ENCODE data around the gene CAPN11.

The CAPN11 gene

DNA sequence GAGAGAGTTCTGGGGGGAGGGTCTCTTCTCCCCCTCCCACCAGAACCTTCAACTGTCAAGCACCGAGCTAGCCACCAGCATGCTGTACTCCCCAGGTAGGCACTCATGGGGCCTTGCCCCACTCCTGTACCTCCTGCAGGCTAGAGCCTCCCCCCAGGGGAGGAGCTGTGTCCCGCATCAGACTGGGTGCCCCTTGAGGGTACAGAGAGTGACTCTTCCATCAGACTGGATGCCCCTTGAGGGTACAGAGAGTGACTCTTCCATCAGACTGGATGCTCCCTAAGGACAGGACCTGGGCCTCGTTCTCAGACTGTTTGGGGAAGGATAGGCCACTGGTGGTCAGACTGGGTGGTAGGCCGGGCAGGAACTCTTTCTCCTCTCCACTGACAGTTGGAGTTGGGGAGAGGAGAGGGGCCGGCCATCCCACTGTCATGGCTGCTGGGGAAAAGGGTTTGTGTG, at the start of gene CAPN11:
Gene CAPN11, plus strand, starts transcription at position 51 of the 459 bp plus-strand sequence. Its CDS starts 29 bp downstream, at position 80.
- no peak for DNase-seq

DNA sequence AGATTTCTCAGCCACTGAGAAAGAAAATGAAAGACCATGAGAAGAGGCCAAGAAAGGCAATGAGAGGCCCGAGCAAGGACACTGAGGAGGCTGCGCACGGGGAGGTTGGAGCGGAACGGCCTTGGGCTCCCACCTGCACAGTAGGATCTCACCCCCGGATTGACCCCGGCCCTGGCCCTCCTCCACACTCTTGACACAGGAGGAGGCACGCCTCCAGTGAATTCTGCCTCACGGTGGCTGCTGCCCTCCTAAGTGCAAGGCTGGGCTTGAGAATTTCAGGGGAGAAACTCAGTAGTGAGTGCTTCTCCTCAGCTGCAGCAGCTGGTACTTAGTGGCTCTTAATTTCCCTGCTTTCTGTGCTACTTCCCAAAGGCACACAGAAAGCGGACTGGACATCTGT, 49.4 kb upstream of the CAPN11 start:
- no peak for DNase-seq

DNA sequence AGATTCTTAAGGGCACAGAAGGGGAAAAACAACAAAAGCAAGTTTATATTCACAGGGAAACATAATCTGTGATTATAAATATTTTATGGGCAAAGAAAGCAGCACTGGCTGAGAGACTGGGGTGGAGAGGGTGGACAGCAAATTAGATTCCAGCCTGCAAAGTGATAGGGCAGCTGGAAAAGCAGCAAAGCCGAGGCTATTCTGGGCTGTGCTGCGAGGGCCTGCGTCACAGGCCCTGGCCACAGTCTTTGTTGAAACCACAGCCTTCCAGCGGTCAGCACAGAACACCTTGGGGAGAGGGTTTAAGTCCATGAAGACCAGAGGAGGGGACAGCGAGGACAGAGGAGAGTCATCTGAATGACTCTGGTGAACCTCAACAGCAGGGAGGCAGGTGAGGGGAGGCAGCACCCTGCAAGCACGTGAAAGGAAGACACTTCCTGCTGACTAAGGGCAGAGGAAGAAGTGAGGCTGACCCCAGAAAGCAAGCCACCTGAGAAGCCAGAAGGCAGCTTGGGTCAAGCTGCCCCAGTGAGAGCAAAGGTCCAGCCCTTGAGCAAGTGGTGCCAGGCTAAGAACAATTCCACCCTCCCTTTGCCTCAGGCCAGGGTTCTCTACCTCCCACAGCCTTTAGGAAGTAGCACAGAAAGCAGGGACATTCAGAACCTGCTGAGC, 48.5 kb upstream of the CAPN11 start:
- DNase-seq = no peak

DNA sequence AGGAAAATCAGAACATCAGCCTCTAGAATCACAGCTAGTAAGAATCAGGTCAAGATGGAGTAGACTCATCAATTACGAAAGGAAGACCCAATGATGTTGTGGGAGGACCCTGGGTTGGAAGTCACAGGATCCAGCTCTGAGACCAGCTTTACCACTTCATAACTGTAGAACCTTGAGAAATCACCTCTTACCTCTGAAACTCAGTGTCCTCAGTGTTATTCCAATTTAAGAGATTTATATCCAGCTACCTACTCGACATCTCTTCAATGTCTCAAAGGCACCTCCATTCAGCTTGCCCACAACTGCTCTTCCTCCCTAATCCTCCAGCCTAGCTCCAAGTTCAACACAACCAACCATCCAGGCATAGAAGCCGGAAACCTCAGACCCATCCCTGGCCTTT, 47.7 kb upstream of the CAPN11 start:
- no peak for DNase-seq

DNA sequence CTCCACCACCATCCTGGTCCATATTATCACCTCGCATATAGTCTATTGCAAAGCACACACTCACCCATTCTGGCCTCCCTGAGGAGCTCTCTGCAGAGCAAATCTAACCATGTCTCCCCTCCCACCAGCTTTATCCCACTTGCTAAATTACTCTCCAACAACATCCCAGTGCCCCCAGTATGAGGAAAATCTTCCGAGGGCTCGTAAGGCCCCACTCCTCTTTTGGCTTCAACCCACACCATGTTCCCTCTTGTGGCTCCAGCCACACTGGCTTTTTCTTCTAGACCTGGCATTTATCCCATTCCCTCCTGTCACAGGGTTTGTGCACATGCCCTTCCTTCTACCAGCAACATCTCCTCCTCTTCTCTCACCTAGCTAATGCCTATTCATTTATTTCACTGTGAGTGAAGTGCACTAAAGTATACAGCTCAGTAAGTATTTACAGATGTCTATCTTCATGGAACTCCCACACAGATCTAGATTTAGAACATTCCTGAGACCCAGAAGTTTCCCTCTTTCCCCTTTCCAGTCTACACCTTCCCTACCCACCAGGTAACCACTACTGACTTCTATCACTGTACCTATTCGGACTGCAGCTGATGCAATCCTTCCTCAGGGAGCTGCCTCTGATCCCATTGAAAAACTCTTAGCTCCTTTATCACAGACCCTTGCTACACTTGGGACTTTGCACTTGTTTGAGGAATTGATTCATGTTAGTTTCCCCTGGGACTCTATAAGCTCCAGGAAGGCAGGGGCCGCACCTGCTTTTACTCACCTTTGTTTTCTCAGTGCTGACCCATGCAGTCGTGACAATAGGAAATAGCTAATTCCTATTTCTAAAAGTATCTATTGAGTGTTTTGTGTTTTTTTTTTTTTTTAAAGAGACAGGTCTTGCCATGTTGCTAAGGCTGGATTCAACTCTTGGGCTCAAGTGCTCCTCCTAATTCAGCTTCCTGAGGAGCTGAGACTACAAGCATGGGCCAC, 46.9 kb upstream of the CAPN11 start:
- DNase-seq = no peak

DNA sequence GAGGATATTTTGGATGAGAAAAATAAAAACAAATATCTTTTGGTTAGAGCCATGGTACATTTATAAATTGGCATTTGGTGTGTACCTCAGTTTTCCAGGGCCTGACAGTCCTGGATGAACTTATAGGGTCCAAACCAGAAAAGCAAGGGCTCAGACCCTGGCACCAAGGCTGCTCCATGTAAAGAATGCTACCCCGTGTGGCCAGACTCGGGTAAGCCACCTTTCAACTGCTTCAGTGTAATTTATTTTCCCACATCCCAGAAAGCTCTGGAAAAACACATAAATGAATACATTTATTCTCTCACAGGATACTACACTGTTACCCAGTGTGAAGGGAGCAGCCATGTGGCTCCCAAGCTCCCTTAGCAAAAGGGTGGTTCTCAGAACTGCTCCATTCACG, 45.2 kb upstream of the CAPN11 start:
- DNase-seq = no peak

DNA sequence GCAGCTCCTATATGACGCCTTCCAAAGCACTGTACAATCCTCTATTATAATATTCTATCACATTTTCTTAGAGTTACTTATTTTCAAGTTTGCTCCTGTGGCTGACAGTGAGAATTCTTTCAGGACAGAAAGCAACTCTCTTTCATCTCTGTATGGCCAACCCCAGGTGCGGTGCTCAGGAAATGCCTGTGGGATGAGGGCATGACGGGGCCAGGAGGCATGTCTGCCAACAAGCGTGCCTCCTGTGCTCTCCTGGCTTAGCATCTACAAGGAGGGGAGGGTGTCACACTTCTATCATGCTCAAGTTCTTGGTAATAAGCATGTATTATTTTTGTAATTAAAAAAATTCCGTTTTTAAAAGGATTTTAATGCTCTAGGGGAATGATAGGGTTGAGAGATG, 42.8 kb upstream of the CAPN11 start:
- no peak for DNase-seq

DNA sequence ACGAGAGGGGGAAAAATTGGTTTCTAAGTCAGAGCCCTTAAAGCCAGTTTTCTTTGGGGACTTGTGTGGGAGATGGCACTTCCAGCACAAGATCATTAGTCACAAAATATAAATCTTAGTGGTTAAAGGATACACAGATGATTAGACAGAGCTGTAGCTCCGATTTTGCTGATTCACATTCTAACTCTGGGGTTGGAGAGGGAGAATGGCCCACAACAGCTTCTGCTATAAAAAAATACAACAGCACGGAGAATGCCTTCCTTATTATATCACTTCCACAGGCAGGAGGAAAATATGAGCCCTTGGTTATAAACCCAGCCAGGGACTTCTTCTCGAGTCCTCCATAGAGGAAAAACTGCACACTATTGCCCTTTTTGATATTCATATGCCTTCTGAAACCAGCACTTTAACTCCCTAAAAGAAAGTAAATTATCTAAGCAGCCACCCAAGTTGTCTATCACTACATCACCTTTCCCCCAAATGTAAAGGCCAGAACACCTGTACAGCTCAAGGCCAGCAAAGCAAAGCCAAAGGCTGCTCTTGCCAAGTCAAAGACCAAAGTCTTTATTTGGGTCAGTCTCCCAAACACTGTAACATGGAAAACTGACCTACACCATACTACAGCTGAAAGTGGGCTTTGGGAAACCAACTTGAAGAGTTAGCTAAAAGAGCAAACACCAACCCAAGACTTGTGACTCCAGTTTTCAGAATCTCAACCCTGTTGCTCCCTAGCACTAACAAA, 41.8 kb upstream of the CAPN11 start:
- DNase-seq = no peak

DNA sequence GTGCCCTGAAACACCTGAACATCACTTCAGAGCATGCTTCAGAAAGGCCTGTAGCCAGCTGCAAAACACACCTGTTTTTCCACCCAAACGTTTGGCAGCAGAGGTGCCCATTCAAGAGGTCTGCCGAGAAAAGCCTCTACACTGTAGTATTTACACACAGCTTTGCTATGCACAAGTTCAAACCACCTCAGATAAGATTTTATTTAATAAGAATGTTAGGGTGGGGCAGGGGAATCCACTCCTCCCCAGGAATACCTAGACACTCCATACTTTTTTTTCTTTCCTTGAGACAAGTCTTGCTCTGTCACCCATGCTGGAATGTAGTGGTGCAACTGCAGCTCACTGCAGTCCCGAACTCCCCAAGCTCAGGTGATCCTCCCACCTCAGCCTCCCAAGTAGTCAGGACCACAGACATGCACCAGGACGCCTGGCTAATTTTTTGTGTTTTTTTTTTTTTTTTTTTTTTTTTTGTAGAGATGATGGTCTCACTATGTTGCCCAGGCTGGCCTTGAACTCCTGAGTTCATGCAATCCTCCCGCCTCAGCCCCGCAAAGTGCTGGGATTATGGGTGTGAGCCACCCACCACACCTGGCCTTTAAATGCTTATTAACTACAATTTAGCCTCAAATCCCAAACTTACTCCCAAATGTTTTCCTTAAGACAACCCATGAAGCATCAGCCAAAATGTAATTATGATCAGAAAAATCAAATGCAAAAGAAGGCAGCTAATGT, 41.1 kb upstream of the CAPN11 start:
- no peak for DNase-seq

DNA sequence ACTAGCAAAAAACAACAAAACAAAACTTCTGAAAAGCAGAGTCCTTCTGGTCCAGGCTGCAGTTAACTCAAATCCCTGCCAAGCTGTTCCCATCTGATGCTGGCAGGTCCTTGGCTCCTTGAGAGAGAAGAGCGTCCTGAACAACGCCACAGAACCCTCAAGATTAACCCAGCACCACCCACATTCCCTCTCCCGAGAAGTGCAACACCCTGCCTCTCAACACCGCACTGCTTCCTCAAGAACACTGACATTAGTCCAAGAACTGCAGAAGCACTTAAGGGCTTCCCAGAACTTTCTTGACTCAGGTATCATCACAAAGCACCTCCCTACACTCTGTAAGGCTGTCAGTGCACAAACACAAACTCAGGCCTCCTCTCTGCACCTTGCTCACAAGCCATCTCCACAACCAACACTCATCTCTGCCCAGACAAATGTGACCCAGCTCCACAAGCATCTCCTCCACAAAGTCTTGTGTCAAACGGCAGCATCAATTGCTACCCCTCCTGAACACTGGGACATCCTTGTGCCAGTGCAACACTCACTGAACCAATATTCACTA, 38.8 kb upstream of the CAPN11 start:
- DNase-seq = no peak

DNA sequence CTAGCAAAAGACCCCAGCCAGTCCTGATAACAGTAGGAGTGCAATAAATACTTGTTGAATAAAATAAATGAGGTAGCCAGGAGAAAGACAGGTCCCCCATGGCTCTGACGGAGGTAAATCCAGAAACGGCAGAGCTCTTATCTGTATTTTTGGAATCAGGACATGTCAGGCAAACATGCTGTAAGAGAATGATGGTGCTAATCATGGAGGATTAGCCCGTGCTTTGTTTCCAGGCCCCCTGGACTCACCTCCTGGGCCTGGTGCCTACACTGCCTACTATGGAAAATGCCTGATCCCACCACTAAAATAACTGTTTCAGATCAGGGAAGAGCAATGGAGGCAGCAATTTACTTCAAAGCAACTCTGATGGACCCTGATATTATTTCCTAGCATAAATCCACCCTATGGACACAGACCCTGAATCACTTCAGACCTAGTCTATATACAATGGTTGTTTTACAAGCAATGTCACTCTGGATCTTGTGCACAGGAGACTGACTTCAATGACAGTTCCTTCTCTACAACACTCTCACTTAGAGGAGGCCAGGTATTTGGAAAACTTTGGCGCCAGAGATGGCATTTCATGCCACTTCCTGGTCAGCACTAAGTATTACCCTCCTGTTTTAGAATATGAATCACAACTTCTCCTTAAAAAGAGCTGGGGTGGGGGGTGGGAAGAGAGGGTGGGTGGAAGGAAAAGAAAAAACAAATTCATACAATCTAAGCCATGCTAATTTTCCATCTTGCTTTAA, 37.8 kb upstream of the CAPN11 start:
- no peak for DNase-seq

DNA sequence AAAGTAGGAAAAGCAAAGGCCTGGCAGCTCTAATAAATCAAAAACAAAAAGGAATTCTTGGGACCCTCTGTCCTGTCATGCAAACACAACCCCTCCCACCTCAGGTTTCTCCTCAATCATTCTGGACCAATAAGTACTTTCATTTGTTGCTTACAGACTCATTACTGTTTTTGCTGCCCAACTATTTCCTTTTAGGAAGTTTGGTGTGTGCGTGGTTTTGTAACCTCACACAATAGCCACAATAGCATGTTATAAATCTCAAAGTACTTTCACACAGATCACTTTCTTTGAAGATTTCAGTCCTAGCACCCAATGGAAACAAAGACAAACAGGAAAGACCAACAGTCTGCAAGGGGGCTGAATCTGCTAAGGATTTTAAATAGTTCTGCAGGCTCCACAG, 35.8 kb upstream of the CAPN11 start:
- DNase-seq = no peak

DNA sequence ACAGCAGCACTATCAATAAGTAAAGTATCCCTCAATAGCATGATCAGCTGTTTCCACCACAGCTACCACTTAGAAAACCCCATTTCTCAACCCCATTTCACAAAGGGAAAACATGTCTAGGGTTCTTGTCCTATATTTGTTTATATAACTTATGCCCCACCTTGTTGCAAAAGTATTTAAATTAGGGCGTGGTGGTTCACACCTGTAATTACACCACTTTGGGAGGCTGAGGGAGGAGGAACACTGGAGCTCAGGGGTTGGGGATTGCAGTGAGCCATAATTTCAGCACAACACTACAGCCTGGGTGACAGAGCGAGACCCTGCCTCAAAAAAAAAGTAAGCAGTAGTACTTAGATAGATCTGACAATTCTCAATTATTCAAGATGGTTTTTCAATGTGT, 35.1 kb upstream of the CAPN11 start:
- DNase-seq = no peak

DNA sequence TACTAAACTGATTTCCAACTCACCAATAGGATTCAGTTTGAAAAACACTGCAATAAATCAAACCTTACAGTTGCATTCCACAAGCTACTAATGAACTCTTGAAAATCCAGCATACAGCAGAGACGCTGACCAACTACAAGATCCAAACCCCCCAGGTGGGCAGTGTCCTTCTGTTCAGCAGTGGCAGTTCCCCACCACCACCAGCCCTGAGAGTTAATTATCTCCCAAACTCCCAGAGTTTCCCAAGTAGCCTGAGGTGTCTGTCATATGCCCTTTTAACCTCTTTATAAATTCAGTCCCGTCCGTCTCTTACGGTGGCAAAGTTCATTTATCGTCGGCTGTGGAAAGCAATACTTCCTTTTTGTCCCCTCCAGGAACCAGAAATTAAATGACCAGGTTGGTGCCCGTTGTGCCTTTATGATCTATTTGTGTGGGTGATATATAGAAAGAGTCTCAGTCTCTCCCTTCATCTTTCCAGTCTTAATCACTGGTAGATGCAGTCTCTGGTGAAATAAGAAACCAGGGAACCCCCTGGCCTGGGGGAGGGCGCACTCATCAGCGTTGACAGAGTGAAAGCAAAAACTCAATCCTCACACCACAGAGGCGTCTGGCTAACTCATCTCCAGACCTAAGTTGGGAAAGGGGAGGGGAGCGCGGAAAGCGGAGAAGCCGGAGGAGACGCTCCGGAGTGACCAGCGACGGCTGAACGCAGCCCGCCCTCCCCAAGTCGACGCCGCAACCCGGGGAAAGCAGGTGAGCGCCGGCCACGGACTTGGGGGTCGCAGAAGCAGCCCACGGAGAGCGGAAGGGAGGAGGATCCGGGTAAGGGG, 32.1 kb upstream of the CAPN11 start:
- DNase-seq = peak; percentile 24

DNA sequence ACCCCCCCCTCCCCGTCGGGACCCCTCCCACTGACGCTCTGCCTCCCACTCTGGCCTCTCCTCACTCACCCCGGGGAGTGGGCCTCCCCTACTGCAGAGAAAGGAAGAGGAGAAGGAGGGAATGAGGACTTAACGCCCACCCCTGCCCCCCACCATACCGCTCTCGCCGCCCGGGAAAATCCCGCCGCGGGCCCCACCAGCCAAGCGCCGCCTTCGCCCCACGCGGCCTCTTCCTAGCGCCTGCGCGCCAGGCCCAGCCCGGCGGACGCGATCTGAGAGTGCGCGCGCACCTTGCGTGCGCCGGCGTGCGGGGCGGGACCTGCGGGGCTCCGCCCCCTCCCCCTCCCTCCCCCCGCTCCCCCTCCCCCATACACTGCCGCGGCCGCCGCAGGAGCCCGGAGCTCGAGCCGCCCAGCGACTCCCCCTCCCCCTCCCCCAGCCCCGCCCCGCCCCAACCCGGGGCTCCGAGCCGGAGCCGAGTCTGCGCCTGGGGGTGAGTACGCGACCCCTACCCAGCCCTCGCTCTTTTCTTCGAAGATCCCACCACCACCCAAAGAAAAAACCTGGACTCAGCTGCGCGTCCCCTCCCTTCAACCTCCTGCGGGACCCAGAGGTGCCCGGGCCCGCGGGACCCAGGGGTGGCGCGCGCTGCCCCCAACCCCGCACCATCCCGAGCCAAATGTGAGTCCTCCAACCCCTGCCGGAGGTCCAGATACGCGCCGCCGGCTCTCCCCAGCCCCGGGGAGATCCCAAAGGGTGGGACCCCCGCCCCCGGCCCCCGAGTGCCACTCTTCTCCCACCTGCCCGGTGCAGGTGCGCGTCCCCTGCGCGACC, 31.2 kb upstream of the CAPN11 start, which contains the start of the genes MRPL14 and TMEM63B:
Gene MRPL14, minus strand, starts transcription at position 267 of the 834 bp plus-strand sequence. CDS start 10,841 bp downstream, outside the sequence.
Gene TMEM63B, plus strand, starts transcription at position 369 of the 834 bp plus-strand sequence. CDS start 7,031 bp downstream, outside the sequence.
- DNase-seq = peak; percentile 86

DNA sequence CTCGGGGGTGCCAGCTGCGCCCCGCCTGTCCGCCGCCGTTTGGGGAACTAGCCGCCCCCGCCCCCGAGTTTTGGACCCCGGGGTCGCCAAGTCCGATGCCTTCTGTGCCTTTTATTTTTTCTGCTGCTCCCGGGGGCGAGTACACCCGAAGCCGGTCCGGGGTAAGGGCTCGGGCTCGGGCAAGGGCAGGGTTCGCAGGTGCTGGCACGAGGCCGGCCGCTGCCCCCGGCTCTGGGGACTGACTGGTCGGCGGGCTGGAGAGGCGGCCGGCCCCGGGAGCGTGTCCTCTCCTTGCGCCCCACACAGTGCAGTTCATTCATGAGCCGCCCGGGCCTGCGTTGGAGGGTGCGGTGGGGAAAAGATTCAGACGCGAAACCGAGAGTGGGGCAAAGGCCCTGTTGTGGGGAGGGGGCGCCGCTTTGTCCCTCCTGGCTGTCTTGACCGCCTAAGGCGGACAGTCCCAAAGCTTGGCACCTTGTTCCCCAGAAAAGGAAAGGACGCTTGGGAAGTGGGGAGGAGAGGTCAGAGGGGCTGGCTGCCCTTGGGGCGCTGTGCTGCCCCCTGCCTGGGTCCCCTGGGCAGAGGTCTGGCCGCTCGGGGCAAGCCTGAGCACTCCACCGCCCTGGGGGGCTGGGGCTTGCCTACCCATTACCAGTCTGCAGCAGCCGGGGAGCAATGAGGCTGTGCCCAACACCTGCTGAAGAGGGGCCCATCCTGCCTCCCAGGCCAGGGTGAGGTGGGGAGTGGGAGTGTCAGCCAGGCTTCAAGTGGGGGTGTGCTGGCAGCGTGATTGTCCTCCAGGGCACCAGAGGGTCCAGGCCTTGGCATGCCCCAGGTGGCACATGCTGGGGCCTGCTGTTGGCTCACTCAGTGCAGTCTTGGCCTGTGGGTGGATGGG, 30.4 kb upstream of the CAPN11 start:
- DNase-seq = no peak

DNA sequence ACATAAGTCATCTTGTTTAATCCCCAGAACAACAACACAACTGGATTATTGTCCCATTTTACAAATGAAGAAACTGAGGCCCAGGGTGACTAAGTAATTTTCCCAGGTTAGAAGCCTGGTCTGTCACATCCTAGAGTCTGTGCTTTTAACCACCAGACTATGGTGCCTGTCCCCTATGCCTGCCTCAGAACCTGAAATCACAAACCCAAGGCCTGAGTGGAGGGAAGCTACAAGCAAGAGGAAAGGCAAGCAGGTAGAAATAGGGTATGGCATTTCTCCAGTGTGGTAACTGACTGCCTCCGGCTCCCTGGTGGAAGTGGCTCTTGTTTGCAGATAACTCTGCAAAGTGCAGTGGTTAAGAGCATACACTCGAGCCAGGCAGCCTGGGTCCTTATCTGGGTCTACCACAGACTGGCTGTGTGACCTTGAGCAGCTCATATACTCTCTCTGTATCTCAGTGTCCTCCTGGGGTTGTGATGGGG, 28.7 kb upstream of the CAPN11 start:
- no peak for DNase-seq

DNA sequence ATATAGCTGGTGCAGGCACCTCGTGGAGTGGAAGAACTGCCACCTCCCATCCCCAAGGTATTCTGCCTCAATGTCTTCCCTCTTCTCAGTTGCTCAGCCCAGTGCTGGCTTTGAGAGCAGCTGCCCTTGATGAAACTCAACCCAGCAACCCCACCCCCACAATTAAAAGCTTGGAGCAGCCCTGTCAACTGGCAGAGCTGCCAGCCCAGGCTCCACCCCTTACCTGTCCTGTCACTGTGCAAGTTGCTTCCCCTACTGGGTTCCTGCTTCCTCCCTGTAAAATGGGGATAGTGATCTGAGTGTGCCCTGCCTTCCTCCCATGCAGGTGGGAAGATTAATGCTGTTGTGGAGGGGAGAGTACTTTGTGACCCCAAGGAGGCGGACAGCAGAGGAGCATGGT, 26.7 kb upstream of the CAPN11 start:
- DNase-seq = no peak
